ENCODE measurements around the gene DCST2.

Gene DCST2

DNA sequence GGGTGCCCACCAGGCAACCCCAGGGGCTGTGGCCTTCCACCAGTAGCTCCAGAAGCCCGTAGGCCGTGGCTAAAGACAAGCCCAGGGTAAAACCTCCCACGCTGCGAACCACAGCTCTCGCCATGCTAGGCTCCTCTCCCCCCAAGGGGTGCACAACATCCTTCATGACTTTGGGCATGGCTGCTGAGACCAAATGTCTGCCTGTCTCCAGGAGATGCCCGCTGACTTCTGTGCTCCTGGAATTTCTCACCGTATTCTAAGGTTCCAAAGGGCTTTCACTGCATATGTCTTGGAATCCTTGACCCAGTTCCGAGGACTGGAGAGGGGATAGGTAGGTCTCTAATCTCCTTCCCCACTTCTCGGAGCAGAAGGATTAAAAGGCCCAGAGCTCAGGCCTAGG, at the start of gene DCST2, which contains the start of gene DCST1:
DCST2 (minus strand) TSS at position 258 of the 400 bp plus-strand sequence; CDS start at position 178, 80 bp downstream.
DCST1 (plus strand) TSS at position 301 of the 400 bp plus-strand sequence. CDS start 213 bp downstream, outside the sequence.
- DNase-seq: no peak

DNA sequence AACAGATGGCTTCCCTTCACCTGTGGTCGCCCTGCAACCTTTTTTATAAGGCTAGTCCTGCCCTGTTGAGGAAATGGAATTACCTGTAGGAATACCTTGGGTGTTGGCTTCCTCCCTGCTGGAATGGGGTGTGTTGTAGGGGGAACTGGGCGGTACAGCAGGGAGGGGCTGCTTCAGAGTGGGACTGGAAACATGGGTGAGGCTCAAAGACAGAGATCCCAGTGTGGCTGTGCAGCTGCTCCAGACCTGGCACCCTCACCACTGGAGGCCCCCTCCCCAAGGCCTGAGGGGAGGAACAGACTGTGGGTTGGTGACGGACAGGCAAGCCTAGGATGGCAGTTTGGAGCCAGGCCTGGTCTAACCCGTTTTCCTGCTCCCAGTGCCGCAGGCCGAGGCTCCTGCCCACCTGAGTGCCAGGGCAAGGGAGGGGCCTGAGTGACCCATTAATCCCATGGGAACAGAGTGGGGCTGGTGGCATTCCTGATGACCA, 49.5 kb upstream of the DCST2 start:
- DNase-seq: no peak

DNA sequence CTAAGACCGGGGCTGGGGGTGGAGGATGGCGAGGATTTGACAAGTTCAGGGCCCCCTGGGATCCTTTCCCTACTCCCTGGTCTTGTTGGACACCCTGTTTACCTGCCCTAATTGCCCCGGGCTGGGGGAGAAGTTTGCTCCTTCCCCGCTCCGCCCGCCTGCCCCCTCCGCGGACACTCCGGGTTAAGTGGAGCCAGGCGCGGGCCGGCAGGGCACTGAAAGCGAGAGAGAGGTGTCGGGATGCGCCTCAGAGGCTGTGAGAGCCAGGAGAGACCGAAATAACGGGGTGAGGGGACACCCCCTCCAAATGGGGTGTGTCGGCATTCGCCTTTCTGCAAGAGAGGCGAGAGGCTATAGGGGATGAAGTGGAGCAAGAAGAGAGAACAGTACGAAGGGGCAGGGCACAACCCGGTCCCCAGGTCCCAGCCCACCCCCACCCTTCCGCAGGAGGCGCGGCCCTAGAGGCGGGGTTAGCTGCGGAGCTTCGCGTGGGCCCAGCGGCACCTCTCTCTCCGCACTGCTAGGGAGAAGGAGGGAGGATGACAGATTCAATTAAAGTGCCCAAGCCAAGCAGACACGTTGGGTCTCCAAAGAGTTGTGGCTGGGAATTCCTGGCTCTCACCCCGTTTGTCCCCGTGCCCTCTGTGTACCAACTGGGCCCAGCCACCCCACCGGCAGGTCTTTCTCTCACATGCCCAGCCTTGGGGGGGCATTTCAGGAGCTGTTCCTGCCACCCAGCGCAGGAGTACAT, 48.9 kb upstream of the DCST2 start:
- DNase-seq: no peak

- no peak for DNase-seq
Observed at GRCh38 chr1:155081472-155082300, 48.1 kb upstream of the DCST2 start.

- DNase-seq: no peak
Observed at GRCh38 chr1:155080312-155081228, 47.0 kb upstream of the DCST2 start.

- no peak for DNase-seq
Observed at GRCh38 chr1:155079487-155080311, 46.1 kb upstream of the DCST2 start.

DNA sequence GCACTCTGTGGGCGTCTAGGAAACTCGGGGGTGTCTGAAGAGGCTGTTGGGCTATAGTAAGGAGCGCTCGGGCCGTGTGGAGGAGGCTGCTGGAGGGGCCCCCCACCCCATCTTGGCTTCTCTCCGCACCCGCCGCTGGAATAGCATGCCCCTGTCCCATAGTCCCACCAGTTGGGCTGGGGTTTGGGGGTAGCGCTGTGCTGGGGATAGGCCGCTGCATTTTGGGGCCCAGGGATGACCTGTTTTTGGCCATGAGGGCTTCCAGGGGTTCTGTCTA, 45.6 kb upstream of the DCST2 start:
- no peak for DNase-seq

- peak; percentile 34 for DNase-seq
Observed at GRCh38 chr1:155078469-155079209, 45.1 kb upstream of the DCST2 start, which contains the start of gene EFNA3. TSS of gene EFNA3 (plus strand) at chr1:155078837. CDS start at chr1:155078942, 105 bp downstream.

GRCh38 chr1:155077758-155078445, 44.3 kb upstream of the DCST2 start:
- DNase-seq: no peak

DNA sequence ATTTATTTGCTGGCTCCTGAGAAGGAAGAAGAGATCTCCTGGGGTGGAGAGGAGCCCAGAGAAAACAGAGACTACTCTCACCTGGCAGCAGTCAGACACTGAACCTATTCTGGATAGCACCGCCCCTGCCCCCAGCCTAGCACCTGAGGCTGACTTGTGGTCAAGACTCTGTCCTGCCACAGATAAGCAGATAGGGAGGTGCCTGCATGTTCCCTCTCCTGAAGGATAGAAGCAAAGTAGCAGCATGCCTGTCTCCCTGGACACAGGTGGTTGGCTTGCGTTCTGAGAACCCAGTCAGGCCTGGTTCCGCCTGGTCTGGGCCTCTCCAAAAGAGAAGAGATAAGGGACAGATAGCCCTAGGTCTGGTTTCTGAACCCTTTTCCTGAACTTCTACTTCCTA, 43.8 kb upstream of the DCST2 start:
- DNase-seq: no peak

- DNase-seq: no peak
Observed at GRCh38 chr1:155076371-155076770, 42.8 kb upstream of the DCST2 start.

DNA sequence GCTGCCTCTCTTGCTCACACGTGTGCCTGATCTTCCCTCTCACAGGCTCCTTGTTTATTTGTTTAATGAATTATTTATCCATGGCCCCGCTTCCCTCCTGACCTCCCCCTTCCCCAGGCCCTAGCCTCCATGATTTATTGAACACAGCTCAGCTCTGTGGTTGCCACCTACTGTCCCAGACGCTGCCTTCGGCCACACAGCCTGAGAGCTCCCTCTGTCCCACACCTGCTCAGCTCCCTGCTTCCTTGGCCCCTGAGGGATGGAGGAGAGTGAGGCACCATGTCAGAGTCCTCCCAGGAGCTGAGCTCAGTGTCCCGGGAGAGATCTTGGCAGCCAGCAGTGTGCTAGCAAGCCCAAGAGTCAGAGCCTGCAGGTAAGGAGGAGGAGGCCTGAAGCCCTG, 42.0 kb upstream of the DCST2 start:
- DNase-seq: no peak

DNA sequence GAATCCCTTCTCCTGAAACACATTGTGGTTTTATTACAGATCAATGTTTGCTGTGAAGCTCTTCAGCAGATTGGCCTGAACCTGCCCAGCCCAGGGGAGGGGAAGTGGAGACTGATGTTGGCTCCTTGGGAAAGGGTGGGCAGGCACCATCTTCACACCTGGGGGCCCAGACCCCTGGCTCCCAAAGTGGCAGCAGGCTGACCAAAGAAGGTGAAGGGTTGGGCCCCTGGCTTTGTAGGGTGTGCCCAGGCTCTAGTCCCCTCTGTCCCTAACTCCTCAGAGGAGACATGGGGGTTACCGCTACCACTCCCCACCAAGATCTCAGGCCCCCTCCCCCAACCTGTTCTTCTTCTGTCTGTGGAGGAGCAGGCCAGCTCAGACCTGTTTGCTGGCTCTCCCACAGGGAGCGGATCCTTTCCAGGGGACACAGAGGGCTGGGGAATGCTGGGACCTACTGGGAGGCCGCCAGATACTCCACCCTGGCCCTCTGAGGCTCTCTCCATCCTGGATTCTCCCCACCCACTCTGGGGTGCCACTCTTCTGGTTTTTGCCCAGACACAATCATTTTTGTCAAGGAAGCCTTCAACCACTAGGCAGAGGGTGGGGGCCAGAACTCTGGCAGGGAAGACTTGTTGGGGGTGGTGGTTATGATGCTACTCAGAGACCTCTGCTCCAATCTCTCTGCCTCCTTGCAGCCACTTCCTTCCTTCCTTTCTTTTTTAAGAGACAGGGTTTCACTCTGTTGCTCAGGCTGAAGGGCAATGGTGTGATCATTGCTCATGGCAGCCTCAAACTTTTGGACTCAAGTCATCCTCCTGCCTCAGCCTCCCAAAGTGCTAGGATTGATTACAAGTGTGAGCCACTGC, 40.0 kb upstream of the DCST2 start:
- no peak for DNase-seq

GRCh38 chr1:155072531-155073289, 39.1 kb upstream of the DCST2 start:
- DNase-seq: no peak

- DNase-seq: no peak
Observed at GRCh38 chr1:155071701-155072100, 38.1 kb upstream of the DCST2 start.

- peak; percentile 65 for DNase-seq
Observed at GRCh38 chr1:155070721-155071569, 37.4 kb upstream of the DCST2 start.

DNA sequence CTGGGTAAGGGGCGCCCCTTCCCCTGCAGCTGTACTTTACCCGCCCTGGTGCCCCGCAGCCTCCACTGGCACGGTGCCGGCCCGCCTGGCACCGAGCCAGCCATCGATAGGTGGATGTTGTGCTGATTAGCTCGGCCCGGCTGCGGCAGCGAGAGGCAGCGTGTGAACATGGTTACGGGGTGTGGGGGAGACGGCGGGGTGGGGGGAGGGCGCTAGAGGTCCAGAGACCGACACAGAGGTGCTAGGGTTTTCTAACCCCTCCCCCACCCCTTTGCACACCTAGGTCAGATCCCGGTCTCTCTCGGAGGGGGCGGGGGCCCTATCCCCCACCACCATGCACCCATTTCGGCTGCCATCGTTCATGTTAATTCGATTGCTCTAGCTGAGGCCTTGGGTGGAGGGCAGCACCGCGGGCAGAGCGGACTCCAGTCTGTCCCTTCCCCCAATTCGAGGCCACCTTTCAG, 36.6 kb upstream of the DCST2 start:
- DNase-seq: no peak

All from CD4-positive, alpha-beta T cell treated with Interleukin-4 for 4 hours (primary cell).